Stimulated activated CD4-positive, alpha-beta T cell treated with anti-CD3 and anti-CD28 coated beads, Interleukin-1b, Interleukin-23, amount 100 ng/mL, for 24 hours (primary cell): ENCODE measurements around the gene EGFL6.

Experiments
- DNase-seq, 4 experiments: peaks; one replicate each; pipeline ENCODE4 v3.0.0-alpha.2; 2020; ENCODE audit warnings: low read depth in 4 of 4, low spot score in 1 of 4

EGFL6 gene, protein sequence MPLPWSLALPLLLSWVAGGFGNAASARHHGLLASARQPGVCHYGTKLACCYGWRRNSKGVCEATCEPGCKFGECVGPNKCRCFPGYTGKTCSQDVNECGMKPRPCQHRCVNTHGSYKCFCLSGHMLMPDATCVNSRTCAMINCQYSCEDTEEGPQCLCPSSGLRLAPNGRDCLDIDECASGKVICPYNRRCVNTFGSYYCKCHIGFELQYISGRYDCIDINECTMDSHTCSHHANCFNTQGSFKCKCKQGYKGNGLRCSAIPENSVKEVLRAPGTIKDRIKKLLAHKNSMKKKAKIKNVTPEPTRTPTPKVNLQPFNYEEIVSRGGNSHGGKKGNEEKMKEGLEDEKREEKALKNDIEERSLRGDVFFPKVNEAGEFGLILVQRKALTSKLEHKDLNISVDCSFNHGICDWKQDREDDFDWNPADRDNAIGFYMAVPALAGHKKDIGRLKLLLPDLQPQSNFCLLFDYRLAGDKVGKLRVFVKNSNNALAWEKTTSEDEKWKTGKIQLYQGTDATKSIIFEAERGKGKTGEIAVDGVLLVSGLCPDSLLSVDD

GRCh38 chrX:13569479-13570260 lies at the start of gene EGFL6:
TSS of gene EGFL6 (plus strand) at chrX:13569601. CDS start at chrX:13569862, 261 bp downstream.
- no peak for DNase-seq

GRCh38 chrX:13520351-13520750 lies 49.0 kb upstream of the EGFL6 start:
- no peak for DNase-seq

GRCh38 chrX:13520936-13521335 lies 48.5 kb upstream of the EGFL6 start:
- DNase-seq, result no peak

DNA sequence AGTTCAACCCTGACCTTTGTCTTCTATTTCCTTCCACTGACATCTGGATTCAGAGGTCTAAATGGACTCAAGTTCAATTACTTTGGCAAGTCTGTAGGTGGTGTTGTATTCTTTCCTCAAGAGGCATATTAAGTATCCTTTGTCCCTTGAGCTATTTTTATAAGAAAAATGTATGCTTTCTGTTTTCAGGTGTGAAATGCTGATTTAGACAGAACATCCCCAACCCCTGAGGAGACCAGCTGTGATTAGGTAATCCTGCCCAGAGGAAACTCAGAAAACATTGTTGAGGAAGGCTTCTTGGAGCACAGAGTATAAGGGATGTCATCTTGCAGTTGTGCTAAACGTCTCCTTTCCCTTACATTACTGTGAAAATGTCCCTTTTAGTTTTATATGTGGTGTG lies 46.6 kb upstream of the EGFL6 start:
- no peak for DNase-seq

DNA sequence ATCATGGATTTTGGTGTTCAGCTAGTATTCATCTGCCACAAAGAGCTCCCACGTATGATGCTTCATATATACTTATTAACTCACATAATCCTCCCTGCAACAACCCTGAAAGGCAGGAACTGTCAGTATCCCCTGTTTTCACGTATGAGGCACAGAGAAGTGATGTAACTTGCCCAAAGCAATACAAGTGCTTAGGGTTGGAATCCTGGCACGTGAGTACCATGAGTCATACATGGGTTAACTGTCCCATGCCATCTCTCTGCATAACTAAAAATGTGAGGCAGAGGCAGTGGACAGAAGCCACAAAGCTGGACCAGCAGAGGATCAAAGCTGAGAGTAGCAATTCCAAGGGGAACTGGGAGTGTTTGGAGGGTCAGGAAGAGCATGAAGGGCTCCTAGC lies 35.7 kb upstream of the EGFL6 start:
- DNase-seq, result no peak

GRCh38 chrX:13535376-13536165 lies 33.8 kb upstream of the EGFL6 start:
- no peak for DNase-seq

GRCh38 chrX:13536551-13536950 lies 32.9 kb upstream of the EGFL6 start:
- no peak for DNase-seq

DNA sequence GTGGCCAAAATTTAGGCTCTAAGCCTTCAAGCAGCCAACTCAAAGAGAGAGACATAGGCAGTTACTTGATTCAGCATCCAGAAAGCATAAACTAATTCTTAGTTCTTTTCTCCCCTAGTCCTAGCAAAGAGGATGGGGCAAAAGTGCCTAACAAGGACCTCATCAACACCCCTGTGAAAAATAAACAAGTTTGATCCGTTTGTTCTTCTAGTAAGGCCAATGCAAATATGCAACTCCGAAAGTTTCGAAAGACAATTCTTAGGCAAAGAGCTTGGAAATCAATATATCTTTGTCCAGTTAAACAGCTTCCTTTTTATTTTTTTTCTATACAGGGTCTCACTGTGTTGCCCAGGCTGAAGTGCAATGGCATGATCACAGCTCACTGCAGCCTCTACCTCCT lies 31.0 kb upstream of the EGFL6 start:
- DNase-seq, result no peak

GRCh38 chrX:13540602-13541001 lies 28.8 kb upstream of the EGFL6 start:
- no peak for DNase-seq

GRCh38 chrX:13545726-13546125 lies 23.7 kb upstream of the EGFL6 start:
- DNase-seq, result no peak

GRCh38 chrX:13547671-13548070 lies 21.7 kb upstream of the EGFL6 start:
- DNase-seq, result no peak

GRCh38 chrX:13550346-13550745 lies 19.1 kb upstream of the EGFL6 start:
- DNase-seq, result no peak

- DNase-seq, result no peak
Measured at GRCh38 chrX:13551610-13552009, 17.8 kb upstream of the EGFL6 start.

- DNase-seq, result no peak
Measured at GRCh38 chrX:13552892-13553291, 16.5 kb upstream of the EGFL6 start.

- DNase-seq, result no peak
Measured at GRCh38 chrX:13565511-13565910, 3.9 kb upstream of the EGFL6 start.

DNA sequence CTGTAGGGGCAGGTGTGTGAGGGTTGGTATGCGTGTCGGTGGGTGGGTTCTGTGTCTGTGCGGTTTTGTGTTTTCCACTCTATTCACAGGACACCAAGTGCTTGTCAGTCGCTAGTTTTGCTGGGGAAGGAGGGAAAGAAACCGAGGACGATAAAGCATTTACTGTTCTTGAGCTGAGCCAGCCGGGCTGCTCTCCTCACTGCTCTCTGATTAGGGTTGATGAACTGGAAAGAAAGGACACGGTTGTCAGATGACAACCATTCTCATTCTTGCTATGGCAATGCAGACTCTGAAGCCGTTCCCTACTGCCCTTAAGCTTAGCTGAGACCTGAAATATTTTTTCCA lies 832 bp downstream of the EGFL6 start:
- no peak for DNase-seq

GRCh38 chrX:13571136-13571535 lies 1.7 kb downstream of the EGFL6 start:
- DNase-seq, result no peak

GRCh38 chrX:13574600-13574999 lies 5.2 kb downstream of the EGFL6 start:
- no peak for DNase-seq

DNA sequence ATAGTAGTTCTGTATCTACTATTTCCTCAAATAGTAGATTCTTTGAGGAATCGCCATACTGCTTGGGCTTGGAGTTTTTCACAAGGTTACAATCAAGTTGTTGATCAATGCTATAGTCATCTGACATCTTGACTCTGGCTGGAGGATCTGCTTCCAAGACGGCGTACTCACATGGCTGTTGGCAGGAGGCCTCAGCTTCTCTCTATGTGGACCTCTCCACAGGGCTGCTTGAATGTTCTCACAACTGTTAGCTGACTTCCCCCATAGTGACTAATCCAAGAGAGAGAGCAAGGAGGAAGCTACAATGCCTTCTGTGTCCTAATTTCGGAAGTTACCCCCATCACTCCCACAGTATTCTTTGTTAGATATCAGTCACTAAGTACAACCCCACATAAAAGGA lies 10.3 kb downstream of the EGFL6 start:
- no peak for DNase-seq

GRCh38 chrX:13581554-13581953 lies 12.2 kb downstream of the EGFL6 start:
- DNase-seq, result no peak

DNA sequence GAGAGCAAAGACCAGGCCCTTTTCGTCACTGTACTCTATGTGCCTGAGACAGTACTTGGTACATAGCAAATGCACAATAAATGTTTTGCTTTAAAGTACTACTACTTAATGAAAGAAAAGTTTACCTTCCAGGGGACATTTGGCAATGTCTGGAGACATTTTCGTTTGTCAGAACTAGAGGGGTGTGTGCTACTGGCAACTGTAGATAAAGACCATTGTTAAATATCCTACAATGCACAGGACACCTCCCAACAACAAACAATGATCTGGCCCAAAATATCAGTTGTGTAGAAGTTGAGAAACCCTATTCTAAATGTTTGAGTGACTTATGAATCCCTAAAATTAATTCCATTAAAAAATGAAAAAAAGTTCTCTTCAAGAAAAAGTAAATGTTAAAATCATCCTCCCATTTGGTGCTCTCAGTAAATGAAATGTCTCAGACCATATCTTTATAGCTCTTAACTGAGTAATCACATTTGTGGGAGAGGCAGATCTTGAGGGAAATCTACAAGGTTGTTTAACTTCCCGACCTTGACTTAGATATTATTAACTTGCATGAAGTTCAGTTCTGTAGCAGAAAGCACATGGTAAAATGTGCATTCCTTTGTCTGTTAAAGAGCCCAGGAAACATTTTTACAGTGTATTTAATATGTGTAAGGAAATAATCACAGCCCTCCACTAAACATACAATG lies 18.5 kb downstream of the EGFL6 start:
- DNase-seq, result no peak
